ENCODE data around the gene ZNF766. TPM values are rescaled to one million over a fixed set of nuclear protein-coding genes. Genes with fewer than 3 reads are reported as not detected.

Gene ZNF766
- total RNA-seq (2022; extraction: Qiagen RNA extraction; ENCODE audit: low read depth), result 6.3 to 10.6 TPM (median 9.1 TPM) in 5 replicates

DNA sequence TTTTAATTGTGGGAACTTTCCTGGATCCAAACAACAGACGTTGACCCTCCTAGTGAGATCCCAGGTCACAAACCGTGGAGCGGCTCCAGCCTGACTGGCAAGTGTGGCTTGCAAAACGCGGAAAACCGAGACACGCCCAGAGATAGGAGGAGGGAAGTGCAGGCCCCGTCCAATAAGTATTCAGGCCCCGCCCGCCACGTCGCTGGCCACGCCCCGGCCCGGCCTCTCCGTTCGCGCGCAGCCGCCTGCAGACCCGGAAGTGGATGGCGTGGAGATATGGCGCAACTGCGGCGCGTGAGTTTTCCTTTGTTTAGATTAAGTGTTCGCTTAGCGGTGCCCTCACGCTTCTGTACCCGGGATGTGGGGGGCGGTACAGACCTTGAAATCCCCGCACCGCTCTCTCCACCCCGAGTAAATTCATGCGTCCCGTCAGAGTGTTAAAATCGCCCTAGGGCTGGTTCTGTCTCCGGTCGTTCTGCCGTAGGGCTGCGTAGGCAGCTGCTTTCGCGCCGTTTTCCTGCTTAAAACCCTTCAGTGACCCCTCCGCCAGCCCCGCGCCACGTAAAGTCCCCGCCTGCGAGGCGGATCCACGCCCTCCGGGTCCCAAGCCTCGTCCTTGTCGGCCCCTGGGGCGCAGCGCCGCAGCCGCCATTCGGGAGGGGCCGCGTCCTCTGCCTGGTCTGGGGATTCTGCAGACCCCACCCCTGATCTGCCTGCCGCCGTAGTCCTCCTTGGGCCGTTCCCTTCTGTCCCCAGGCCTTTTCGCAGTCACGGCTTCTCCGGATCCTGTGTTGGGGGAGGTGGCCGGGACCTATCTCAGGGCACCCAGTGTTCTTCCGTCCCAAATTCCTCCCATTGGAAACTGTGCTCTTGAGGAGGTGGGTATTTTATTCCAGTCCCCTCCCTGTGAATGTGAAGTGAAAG is at the start of gene ZNF766:
Gene ZNF766, plus strand, starts transcription at position 250 of the 924 bp plus-strand sequence. Its CDS starts 27 bp downstream, at position 277.

DNA sequence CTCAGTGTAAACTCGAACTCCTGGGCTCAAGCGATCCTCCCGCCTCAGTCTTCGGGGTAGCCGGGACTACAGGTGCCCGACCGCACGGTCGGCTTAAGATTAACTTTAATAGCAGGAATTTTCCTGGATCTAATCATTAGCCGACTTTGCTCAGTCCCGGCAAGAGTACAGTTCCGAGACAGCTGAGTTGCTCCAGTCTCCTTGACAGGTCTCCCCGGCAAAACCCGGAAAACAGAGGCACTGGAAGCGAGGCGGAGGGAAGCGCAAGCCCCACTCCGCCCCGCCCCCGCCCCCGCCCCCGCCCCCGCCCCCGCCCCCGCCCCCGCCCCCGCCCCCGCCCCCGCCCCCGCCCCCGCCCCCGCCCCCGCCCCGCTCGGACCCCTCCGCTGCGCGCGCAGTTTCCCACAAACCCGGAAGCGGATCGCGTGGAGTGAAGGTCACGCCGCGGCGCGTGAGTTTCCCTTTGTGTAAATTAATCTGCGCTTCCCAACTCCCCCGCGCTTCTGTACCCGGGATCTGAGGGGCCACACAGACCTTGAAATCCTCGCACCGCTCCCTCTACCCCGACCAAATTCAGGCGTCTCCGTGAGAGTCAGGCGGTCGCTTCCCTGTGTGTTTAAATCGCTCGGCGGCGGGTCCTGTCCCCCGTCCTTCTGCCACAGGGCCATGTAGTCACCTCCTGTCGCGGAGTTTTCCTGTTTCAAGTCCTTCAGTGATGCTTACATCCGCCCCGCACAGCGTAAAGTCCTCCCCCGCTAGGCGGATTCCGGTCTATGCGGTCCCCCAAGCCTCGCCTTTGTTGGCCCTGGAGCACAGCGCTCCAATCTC is 27.6 kb downstream of the ZNF766 start, which contains the start of gene ZNF480:
Gene ZNF480, plus strand, starts transcription at position 397 of the 828 bp plus-strand sequence. CDS start 3,244 bp downstream, outside the sequence.

DNA sequence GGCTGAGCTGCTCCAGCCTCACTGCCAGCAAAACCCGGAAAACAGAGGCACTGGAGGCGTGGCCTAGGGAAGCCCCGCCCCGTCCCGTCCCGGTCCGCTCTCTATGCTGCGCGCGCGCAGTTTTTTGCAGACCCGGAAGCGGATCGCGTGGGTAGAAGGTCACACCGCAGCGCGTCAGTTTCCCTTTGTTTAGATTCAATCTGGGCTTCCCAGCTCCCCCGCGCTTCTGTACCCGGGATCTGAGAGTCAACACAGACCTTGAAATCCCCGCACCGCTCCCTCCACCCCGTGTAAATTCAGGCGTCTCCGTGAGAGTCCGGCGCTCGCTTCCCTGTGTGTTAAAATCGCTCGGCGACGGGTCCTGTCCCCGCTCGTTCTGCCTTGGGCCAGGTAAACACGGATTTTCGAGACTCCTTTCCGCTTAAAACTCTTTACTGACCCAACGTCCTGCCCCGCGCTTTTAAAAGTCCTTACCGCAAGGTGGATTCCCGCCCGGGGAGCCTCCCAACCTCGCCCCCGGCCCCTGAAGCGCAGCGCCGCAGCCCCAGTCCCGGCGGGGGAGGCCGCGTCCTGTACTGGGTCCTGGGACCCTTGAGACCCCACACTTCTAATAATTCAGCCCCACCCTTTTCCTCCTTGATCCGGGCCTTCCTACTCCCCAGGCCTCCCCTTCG is 66.9 kb downstream of the ZNF766 start, which contains the start of gene ZNF610:
Gene ZNF610, plus strand, starts transcription at position 127 of the 674 bp plus-strand sequence. CDS start 12,930 bp downstream, outside the sequence.

Other genes starting within 250 kb of the ZNF766 start
- gene ZNF614, start 241.2 kb upstream of the ZNF766 start, total RNA-seq (2022; extraction: Qiagen RNA extraction; ENCODE audit: low read depth), result 2.2 to 3.6 TPM (median 3.4 TPM) in 5 replicates
- gene ZNF432, start 220.7 kb upstream of the ZNF766 start, total RNA-seq (2022; extraction: Qiagen RNA extraction; ENCODE audit: low read depth), result 1.4 to 2.1 TPM (median 1.8 TPM) in 5 replicates
- 1.0 to 3.0 TPM (median 2.2 TPM) in 5 replicates for gene ZNF841, start 173.8 kb upstream of the ZNF766 start, total RNA-seq (2022; extraction: Qiagen RNA extraction; ENCODE audit: low read depth)
- gene ZNF616, start 129.6 kb upstream of the ZNF766 start, total RNA-seq (2022; extraction: Qiagen RNA extraction; ENCODE audit: low read depth), result 0.52 to 1.8 TPM (median 0.96 TPM) in 5 replicates
- 0.21 to 2.5 TPM (median 0.82 TPM) in 5 replicates for gene ZNF836, start 98.0 kb upstream of the ZNF766 start, total RNA-seq (2022; extraction: Qiagen RNA extraction; ENCODE audit: low read depth)
- gene PPP2R1A, start 79.5 kb upstream of the ZNF766 start, total RNA-seq (2022; extraction: Qiagen RNA extraction; ENCODE audit: low read depth), result 183 to 309 TPM (median 305 TPM) in 5 replicates
- 7.7 to 19.4 TPM (median 17.0 TPM) in 5 replicates for gene ZNF480, start 27.6 kb downstream of the ZNF766 start, total RNA-seq (2022; extraction: Qiagen RNA extraction; ENCODE audit: low read depth)
- gene ZNF610, start 66.7 kb downstream of the ZNF766 start, total RNA-seq (2022; extraction: Qiagen RNA extraction; ENCODE audit: low read depth), result not detected in 5 replicates
- gene ZNF880, start 100.3 kb downstream of the ZNF766 start, total RNA-seq (2022; extraction: Qiagen RNA extraction; ENCODE audit: low read depth), result 0.73 to 1.2 TPM (median 0.97 TPM) in 5 replicates
- 0.13 to 0.21 TPM (median 0.16 TPM) in 3 of 5 replicates, not detected in the others for gene ZNF528, start 128.3 kb downstream of the ZNF766 start, total RNA-seq (2022; extraction: Qiagen RNA extraction; ENCODE audit: low read depth)
- gene ZNF534, start 159.6 kb downstream of the ZNF766 start, total RNA-seq (2022; extraction: Qiagen RNA extraction; ENCODE audit: low read depth), result not detected in 5 replicates
- gene ZNF578, start 184.0 kb downstream of the ZNF766 start, total RNA-seq (2022; extraction: Qiagen RNA extraction; ENCODE audit: low read depth), result not detected in 5 replicates

Data from A549 treated with GW870086 at 1 μM for 4 hours (cell line).